HCT116 (cell line): ENCODE measurements around the gene CERK. TPM values are rescaled to one million over a fixed set of nuclear protein-coding genes. Genes with fewer than 3 reads are reported as not detected.

ENCODE experiments used
- ATAC-seq: fragments of 200-7000 bp; cut with Tn5 transposase; 2 replicates; pipeline ENCODE4 v1.9.1; 2020; ENCODE audit warnings: mild to moderate bottlenecking, moderate library complexity
- BruUV-seq: library from RNA; stranded (reverse); fragments of 400-500 nt; replicated peaks from 2 replicates; lab custom pipeline; 2021; lab: Mats Ljungman, UMichigan
- CTCF ChIA-PET: fragments of 300-600 bp; sonication (Branson Sonifier 250); formaldehyde crosslinking; loops from one replicate; lab custom pipeline; 2021; ENCODE audit warnings: antibody characterized with exemption; lab: Charles Lee
- POLR2A ChIA-PET: fragments of 300-600, 350-600 bp; sonication (Branson Sonifier 250); formaldehyde crosslinking; loops from one replicate; lab custom pipeline; 2021; ENCODE audit warnings: antibody characterized with exemption; lab: Charles Lee
- RAD21 ChIA-PET, 2 experiments: fragments of 300-600 bp; sonication (Branson Sonifier 250); formaldehyde crosslinking; loops; one replicate each; lab custom pipeline; 2023; ENCODE audit warnings: low total read pairs in 2 of 2; ENCODE audit not compliant: uncharacterized antibody in 2 of 2, unreplicated experiment in 2 of 2, low non-redundant PET in 1 of 2; lab: Charles Lee
- DNase-seq: peaks from one replicate; pipeline ENCODE4 v3.0.0-alpha.2; 2010; ENCODE audit warnings: low read depth, low spot score
- H2AFZ ChIP-seq: fragments of 200-600 bp; shearing (Covaris generic), sonication (generic); 2 replicates; pipeline ENCODE4 v1.6.1; 2017; ENCODE audit warnings: low read depth, mixed run types, mixed read lengths, antibody characterized with exemption, low read length; ENCODE audit not compliant: poor library complexity, severe bottlenecking
- H3K27ac ChIP-seq: 2 replicates; pipeline ENCODE4 v1.5.1; 2012; ENCODE audit warnings: low read depth, low read length
- H3K27me3 ChIP-seq: fragments of 200-600 bp; sonication (generic); 2 replicates; pipeline ENCODE4 v1.6.1; 2016; ENCODE audit warnings: mixed run types, low read length, mixed read lengths; ENCODE audit not compliant: insufficient read depth
- H3K36me3 ChIP-seq, 2 experiments: fragments of 200-500 bp in 1 of 2; fragments of 200-600 bp in 1 of 2; sonication (Bioruptor generic) in 1 of 2; sonication (generic) in 1 of 2; 2 replicates each; pipeline versions ENCODE4 v1.5.1 to v1.6.1; 2014 to 2016; ENCODE audit warnings: low read length in 2 of 2, inconsistent platforms in 1 of 2, mixed read lengths in 1 of 2, mixed run types in 1 of 2; ENCODE audit not compliant: insufficient read depth in 2 of 2, control insufficient read depth in 1 of 2
- H3K4me1 ChIP-seq, 2 experiments: fragments of 200-600 bp in 1 of 2; sonication (generic) in 1 of 2; 2 replicates each; pipeline versions ENCODE4 v1.5.1 to v1.6.1; 2012 to 2017; ENCODE audit warnings: low read length in 2 of 2, inconsistent platforms in 1 of 2, mild to moderate bottlenecking in 1 of 2, mixed read lengths in 1 of 2, mixed run types in 1 of 2, moderate library complexity in 1 of 2; ENCODE audit not compliant: insufficient read depth in 2 of 2, control insufficient read depth in 1 of 2
- H3K4me2 ChIP-seq: fragments of 200-600 bp; sonication (generic); 2 replicates; pipeline ENCODE4 v1.6.1; 2017; ENCODE audit warnings: mixed run types, low read length, mixed read lengths
- H3K4me3 ChIP-seq, 2 experiments: fragments of 200-600 bp in 1 of 2; sonication (generic) in 1 of 2; replicated peaks in 1 of 2; 2 replicates each; pipeline ENCODE4 v1.5.1; 2011 to 2016; ENCODE audit warnings: low read length in 2 of 2, control low read depth in 1 of 2, low read depth in 1 of 2, mild to moderate bottlenecking in 1 of 2, mixed read lengths in 1 of 2, mixed run types in 1 of 2
- H3K79me2 ChIP-seq: fragments of 200-600 bp; sonication (generic); 2 replicates; pipeline ENCODE4 v1.6.1; 2017; ENCODE audit warnings: mild to moderate bottlenecking, mixed run types, low read length, moderate library complexity, mixed read lengths; ENCODE audit not compliant: insufficient read depth
- H3K9ac ChIP-seq: fragments of 200-600 bp; sonication (generic); 2 replicates; pipeline ENCODE4 v1.6.1; 2016; ENCODE audit warnings: low read length, mixed read lengths
- H3K9me2 ChIP-seq: fragments of 200-600 bp; sonication (generic), shearing (Covaris generic); 2 replicates; pipeline ENCODE4 v1.6.1; 2017; ENCODE audit warnings: mixed run types, mild to moderate bottlenecking, moderate library complexity; ENCODE audit not compliant: insufficient read depth
- H3K9me3 ChIP-seq, 2 experiments: fragments of 200-500 bp in 1 of 2; fragments of 200-600 bp in 1 of 2; sonication (Bioruptor generic) in 1 of 2; sonication (generic) in 1 of 2; 2 replicates each; pipeline ENCODE4 v1.6.1; 2014 to 2017; ENCODE audit warnings: low read length in 2 of 2, mixed read lengths in 2 of 2, inconsistent platforms in 1 of 2, low read depth in 1 of 2, mild to moderate bottlenecking in 1 of 2, mixed run types in 1 of 2, moderate library complexity in 1 of 2; ENCODE audit not compliant: control insufficient read depth in 1 of 2, insufficient read depth in 1 of 2
- H4K20me1 ChIP-seq: fragments of 200-600 bp; sonication (generic), shearing (Covaris generic); 2 replicates; pipeline ENCODE4 v1.6.1; 2017; ENCODE audit warnings: mixed run types, mild to moderate bottlenecking, moderate library complexity; ENCODE audit not compliant: insufficient read depth
- ATF3 ChIP-seq: IDR thresholded peaks from 2 replicates; pipeline ENCODE4 v1.6.1; 2012
- CBX3 ChIP-seq: IDR thresholded peaks from 2 replicates; pipeline ENCODE4 v1.6.1; 2012; ENCODE audit warnings: low read depth
- CEBPB ChIP-seq: IDR thresholded peaks from 2 replicates; pipeline ENCODE4 v1.6.1; 2012; ENCODE audit warnings: low read depth
- ELF1 ChIP-seq: IDR thresholded peaks from 2 replicates; pipeline ENCODE4 v1.6.1; 2012; ENCODE audit warnings: low read depth, borderline replicate concordance
- EZH2 ChIP-seq: fragments of 200-600 bp; sonication (generic); IDR thresholded peaks from 2 replicates; pipeline ENCODE4 v1.6.1; 2017; ENCODE audit warnings: antibody characterized with exemption, mixed run types
- EZH2phosphoT487 ChIP-seq: fragments of 200-600 bp; IDR thresholded peaks from 2 replicates; pipeline ENCODE4 v1.6.1; 2018; ENCODE audit warnings: antibody characterized with exemption, borderline replicate concordance
- JUND ChIP-seq: IDR thresholded peaks from 2 replicates; pipeline ENCODE4 v1.6.1; 2012
- MAX ChIP-seq: IDR thresholded peaks from 2 replicates; pipeline ENCODE4 v1.6.1; 2012
- POLR2A ChIP-seq: IDR thresholded peaks from 2 replicates; pipeline ENCODE4 v1.7.0; 2011; ENCODE audit warnings: borderline replicate concordance; ENCODE audit not compliant: insufficient read depth, insufficient read length; ENCODE audit errors: extremely low read depth
- POLR2AphosphoS5 ChIP-seq: IDR thresholded peaks from 2 replicates; pipeline ENCODE4 v1.6.1; 2011; ENCODE audit warnings: mild to moderate bottlenecking, low read depth, low read length, moderate library complexity
- RAD21 ChIP-seq: IDR thresholded peaks from 2 replicates; pipeline ENCODE4 v1.6.1; 2012; ENCODE audit warnings: low read depth, mild to moderate bottlenecking
- REST ChIP-seq: IDR thresholded peaks from 2 replicates; pipeline ENCODE4 v1.6.1; 2012; ENCODE audit warnings: low read depth
- SIN3A ChIP-seq: IDR thresholded peaks from 2 replicates; pipeline ENCODE4 v1.6.1; 2012; ENCODE audit warnings: low read depth
- SP1 ChIP-seq: IDR thresholded peaks from 2 replicates; pipeline ENCODE4 v1.6.1; 2012; ENCODE audit warnings: low read depth
- SRF ChIP-seq: IDR thresholded peaks from 2 replicates; pipeline ENCODE4 v1.6.1; 2012; ENCODE audit warnings: low read depth
- TCF7L2 ChIP-seq: IDR thresholded peaks from 2 replicates; pipeline ENCODE4 v1.7.0; 2011; ENCODE audit warnings: borderline replicate concordance, inconsistent platforms; ENCODE audit not compliant: insufficient read depth, insufficient read length; ENCODE audit errors: extremely low read depth
- ZFX ChIP-seq: fragments of 450-650 bp; IDR thresholded peaks from 2 replicates; pipeline ENCODE4 v1.6.1; 2017
- ZNF274 ChIP-seq: fragments of 200-500 bp; sonication (Bioruptor generic); IDR thresholded peaks from 2 replicates; pipeline ENCODE4 v1.6.1; 2014; ENCODE audit warnings: mild to moderate bottlenecking, low read depth, low read length, inconsistent platforms
- intact Hi-C: fragments of 100-400 bp; cut with micrococcal nuclease; formaldehyde crosslinking; loops from 2 replicates; pipeline ENCODE4 v1.10.0; 2022
- total RNA-seq: library from RNA; stranded (reverse); gene quantifications from one replicate; pipeline ENCODE4 v1.2.1, GENCODE V29; 2021; ENCODE audit not compliant: unreplicated experiment

CERK gene
- total RNA-seq, 1 experiment from 2014 or later, result 35.0 TPM

GRCh38 chr22:46750530-46750800, 12.4 kb upstream of the CERK start:
- H3K9me3 ChIP-seq, result peaks cover 0 to under 1% of the 10 kb centered on the region in 2 experiments; a peak in 1 of 4 replicates
- DNase-seq (no peak), ATAC-seq (no peak)
- TF ChIP-seq MAX (no peak), RAD21 (no peak), CEBPB (no peak), ZNF274 (no peak), CBX3 (no peak), SP1 (no peak), POLR2AphosphoS5 (no peak), ELF1 (no peak), ATF3 (no peak), EZH2phosphoT487 (no peak), EZH2 (no peak), SRF (no peak), ZFX (no peak), SIN3A (no peak), REST (no peak), POLR2A (no peak), JUND (no peak), TCF7L2 (no peak)
- H3K27me3 ChIP-seq, result no peaks in the 10 kb centered on the region
- no peak overlapping the region for H2AFZ ChIP-seq
- no peaks in the 10 kb centered on the region for H3K9me2 ChIP-seq
- H4K20me1 ChIP-seq, result no peaks in the 10 kb centered on the region
- intact Hi-C loops, result no loop called here
- H3K4me2 ChIP-seq, result no peak overlapping the region
- RAD21 ChIA-PET, result no interaction called here
- H3K27ac ChIP-seq, result no peak overlapping the region
- no TSS peak for BruUV-seq
- H3K9ac ChIP-seq, result no peak overlapping the region
- CTCF ChIA-PET, result interaction anchor here (1.6 kb wide), 1 partner anchor 12 kb away, joined by 4 read pairs; no protein-coding TSS in a partner anchor
- H3K79me2 ChIP-seq, result no peaks in the 10 kb centered on the region
- no peak overlapping the region for H3K4me3 ChIP-seq
- POLR2A ChIA-PET, result interaction anchor here (2.1 kb wide), 1 partner anchor 12 kb away, joined by 8 read pairs; the partner anchor contains the start of gene TBC1D22A
- peaks cover 16 to 41% of the 10 kb centered on the region in 2 experiments for H3K4me1 ChIP-seq
- H3K36me3 ChIP-seq, result no peaks in the 10 kb centered on the region
